ENCODE measurements around the gene LHX6. TPM values are rescaled to one million over a fixed set of nuclear protein-coding genes. Genes with fewer than 3 reads are reported as not detected.
A peak's percentile ranks its signal among the peaks of the same experiment; 100 is the strongest.

Gene LHX6
- total RNA-seq, 1 donor from 2014 or later: 0.34 TPM

DNA sequence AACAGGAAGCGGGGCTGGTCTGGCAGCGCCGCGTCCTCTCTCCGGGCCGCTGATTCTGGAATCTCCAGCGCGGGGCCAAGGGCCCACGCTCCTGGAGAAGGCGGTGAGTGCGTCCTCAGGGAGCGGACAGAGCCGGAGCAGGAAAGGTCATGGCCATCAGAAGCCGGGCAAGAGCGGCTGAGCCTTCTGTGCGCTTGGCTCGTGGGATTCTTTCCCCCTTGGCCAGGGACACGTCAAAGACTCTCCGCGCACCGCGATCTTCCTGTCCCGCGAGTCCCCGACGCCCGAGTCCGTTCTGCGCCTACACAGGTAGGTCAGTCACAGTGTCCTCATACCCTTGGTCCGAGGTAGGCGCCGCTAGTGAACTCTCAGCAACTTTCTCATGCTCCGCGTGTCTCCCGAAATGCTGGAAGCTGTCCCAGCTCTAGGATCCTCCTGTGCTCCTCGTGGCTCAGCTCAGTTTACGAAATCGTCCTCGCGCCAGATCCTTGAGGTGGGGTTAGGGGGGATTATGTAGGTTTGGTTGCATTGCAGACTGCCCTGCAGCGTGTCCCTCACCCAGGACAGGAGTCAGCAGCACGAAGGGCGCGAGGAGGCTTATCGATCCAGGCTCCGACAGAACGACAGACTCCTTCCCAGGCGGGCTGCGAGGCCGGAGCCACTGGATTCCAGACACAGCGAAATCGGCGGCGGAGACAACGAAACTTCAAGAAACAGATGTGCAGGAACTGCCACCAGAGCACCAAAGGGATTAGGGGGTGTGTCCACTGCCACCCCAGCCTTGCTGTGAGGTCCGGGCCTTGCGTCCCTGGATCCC, 8.7 kb downstream of the LHX6 start:
- Histone ChIP-seq H3K9ac (ENCODE audit: low read length) (no peak overlapping the region), H4K20me1 (ENCODE audit: insufficient read depth, low read length) (peaks cover 27% of the 10 kb centered on the region), H3K79me2 (ENCODE audit: insufficient read depth, low read length) (no peaks in the 10 kb centered on the region), H3K9me3 (ENCODE audit: insufficient read depth, low read depth, low read length) (peaks cover 3% of the 10 kb centered on the region), H2AFZ (ENCODE audit: low read depth, low read length) (no peak overlapping the region), H3K27ac (ENCODE audit: low read depth, low read length) (no peak overlapping the region), H3K36me3 (ENCODE audit: insufficient read depth, low read length) (no peaks in the 10 kb centered on the region), H3K4me1 (ENCODE audit: insufficient read depth, low read length) (no peaks in the 10 kb centered on the region), H3K4me2 (ENCODE audit: low read length) (peak overlapping the region; percentile 42), H3K4me3 (ENCODE audit: insufficient read depth, low read depth, low read length) (no peak overlapping the region), H3K27me3 (ENCODE audit: insufficient read depth, low read length) (peaks cover 98% of the 10 kb centered on the region)
- peaks cover 3% of the 10 kb centered on the region for H3K36me3 Mint-ChIP-seq (ENCODE audit: low read depth, unreplicated experiment)
- DNase-seq (ENCODE audit: low read depth) (no peak), FAIRE-seq (no peak)
- H3K4me1 Mint-ChIP-seq (ENCODE audit: low read depth, unreplicated experiment): no peaks in the 10 kb centered on the region
- peaks cover 27% of the 10 kb centered on the region for H3K9me3 Mint-ChIP-seq (ENCODE audit: unreplicated experiment)
- no peak overlapping the region for H3K4me3 Mint-ChIP-seq (ENCODE audit: unreplicated experiment)
- peaks cover 95% of the 10 kb centered on the region for H3K27me3 Mint-ChIP-seq (ENCODE audit: low read depth, unreplicated experiment)
- TF ChIP-seq EZH2 (IDR thresholded peaks at IDR 0.05; ENCODE audit: insufficient read depth, low read length) (peak; percentile 85), CTCF (IDR thresholded peaks at IDR 0.05; ENCODE audit: insufficient read depth, low read depth, low read length) (no peak)
- H3K27ac Mint-ChIP-seq (ENCODE audit: unreplicated experiment): no peak overlapping the region

GRCh38 chr9:122218935-122219855, 9.6 kb downstream of the LHX6 start:
- Mint-ChIP-seq H3K36me3 (ENCODE audit: low read depth, unreplicated experiment) (no peaks in the 10 kb centered on the region), H3K9me3 (ENCODE audit: unreplicated experiment) (peaks cover 24% of the 10 kb centered on the region), H3K4me3 (ENCODE audit: unreplicated experiment) (peak overlapping the region; percentile 34), H3K4me1 (ENCODE audit: low read depth, unreplicated experiment) (no peaks in the 10 kb centered on the region), H3K27ac (ENCODE audit: unreplicated experiment) (no peak overlapping the region), H3K27me3 (ENCODE audit: low read depth, unreplicated experiment) (peaks cover 95% of the 10 kb centered on the region)
- Histone ChIP-seq H3K9ac (ENCODE audit: low read length) (no peak overlapping the region), H3K4me3 (ENCODE audit: insufficient read depth, low read depth, low read length) (no peak overlapping the region), H3K4me2 (ENCODE audit: low read length) (peak overlapping the region; percentile 42), H4K20me1 (ENCODE audit: insufficient read depth, low read length) (peaks cover 27% of the 10 kb centered on the region), H3K4me1 (ENCODE audit: insufficient read depth, low read length) (no peaks in the 10 kb centered on the region), H3K27ac (ENCODE audit: low read depth, low read length) (no peak overlapping the region), H3K27me3 (ENCODE audit: insufficient read depth, low read length) (peaks cover 98% of the 10 kb centered on the region), H3K9me3 (ENCODE audit: insufficient read depth, low read depth, low read length) (no peaks in the 10 kb centered on the region), H3K36me3 (ENCODE audit: insufficient read depth, low read length) (no peaks in the 10 kb centered on the region), H2AFZ (ENCODE audit: low read depth, low read length) (no peak overlapping the region), H3K79me2 (ENCODE audit: insufficient read depth, low read length) (no peaks in the 10 kb centered on the region)
- no peak for TF ChIP-seq CTCF (IDR thresholded peaks at IDR 0.05; ENCODE audit: insufficient read depth, low read depth, low read length)
- TF ChIP-seq EZH2 (IDR thresholded peaks at IDR 0.05; ENCODE audit: insufficient read depth, low read length): peak; percentile 84
- DNase-seq (ENCODE audit: low read depth): no peak
- FAIRE-seq: no peak
